GM19372 (cell line): ENCODE measurements around the gene TBC1D7.

ENCODE experiments used
- ATAC-seq: cut with Tn5 transposase; IDR thresholded peaks from one replicate; pipeline ENCODE4 v1.9.1; 2021; ENCODE audit warnings: mild to moderate bottlenecking, low read depth, moderate library complexity; ENCODE audit not compliant: unreplicated experiment

Gene TBC1D7

DNA sequence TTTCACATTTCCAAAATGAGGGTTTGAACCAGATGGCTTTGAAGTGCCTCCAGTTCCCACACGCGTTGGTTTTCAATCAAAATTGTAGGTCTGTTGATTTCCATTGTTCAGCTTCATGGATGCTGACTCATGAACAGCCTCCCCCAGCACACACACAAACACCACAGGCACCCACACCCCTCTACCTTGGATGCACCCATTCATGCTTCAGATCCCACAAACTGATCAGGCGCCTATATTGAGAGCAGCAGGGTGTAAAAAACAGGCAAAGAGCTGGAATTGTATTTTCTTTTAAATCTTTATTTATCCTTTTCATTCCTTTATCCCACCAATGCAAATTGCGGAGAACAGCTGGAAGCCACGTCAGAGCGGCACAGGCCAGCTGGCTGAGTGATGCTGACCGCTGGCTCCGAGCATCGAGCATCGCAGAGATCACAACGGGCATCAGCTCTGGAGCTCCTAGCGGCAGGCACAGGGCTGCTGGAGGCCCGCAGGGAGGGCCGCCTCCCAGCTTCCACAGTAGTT lies 29.3 kb upstream of the TBC1D7 start:
- ATAC-seq = no peak

DNA sequence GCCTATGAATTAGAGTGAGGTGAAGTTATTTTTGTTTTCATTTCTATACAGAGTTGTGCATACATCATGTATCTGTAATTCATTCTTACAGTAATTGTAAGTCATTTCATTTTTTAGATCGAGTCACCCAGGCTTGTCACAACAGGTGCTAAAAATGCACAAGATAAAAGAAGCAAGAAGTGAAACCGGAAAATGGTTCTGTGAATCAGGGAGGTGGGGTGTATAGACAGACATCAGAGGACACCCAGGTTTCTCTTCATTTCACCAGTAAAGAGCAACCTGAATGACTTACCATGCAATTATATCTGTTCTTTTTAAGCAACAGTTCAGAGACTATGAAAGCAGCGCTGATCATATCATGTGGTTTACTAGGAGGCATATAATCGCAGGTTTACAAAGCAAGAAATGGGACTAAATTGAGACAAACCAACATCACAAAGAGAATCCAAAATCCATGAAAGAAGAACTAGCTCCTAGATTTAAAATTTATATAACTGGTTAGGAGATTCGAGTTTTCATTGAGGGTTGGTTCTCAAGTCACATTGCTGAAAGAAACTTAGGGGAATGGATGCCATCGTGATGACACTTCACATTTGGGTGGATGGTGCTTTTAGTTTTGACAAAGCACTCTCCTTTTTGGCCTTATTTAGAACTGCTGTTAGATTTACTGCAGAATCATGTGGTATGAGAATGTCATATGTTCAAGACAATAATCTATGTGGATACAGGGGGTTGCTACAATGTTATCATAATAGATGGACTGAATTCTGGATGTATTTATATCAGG lies 27.9 kb upstream of the TBC1D7 start:
- ATAC-seq = peak; percentile 87

DNA sequence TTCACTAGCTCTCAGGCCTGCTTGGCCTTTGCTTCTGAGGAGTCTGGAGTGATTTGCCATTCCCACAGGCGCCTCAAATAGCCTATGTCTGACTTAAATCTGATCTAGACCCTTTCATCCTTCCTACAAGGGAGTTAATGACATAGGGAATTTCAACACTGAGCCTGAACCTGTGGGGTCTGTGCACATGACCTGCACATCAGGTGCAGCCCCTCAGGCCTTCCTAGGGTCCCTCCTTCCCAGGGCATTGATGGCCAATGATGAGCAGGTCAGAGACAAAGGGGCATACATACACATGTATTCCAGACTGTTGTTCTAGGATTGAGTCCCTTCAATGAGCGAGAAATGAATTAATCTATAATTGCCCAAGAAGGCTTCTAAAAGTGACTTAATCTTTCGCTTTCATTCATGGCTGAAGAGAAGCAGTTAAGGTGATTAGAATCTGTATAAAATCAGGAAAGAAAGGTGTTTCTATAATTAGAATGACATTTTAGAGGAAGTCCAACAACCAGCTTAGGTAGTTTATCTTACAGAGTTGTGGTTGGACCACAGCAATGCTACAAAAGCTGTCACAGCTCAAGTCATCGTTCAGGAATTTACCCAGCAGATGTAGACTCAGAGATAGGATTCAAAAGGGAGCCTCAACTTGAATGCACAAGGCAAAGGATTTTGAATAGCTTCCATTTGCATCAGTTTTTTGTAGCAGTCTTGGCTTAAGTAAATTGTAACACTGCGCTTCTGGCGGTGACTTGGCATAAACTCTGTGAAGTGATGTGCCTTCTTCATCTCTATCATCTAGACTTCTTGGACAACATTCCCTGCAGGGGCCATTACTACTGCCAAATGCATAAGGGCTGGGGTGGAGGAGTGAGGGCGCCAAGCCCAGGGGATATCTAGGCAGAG lies 27.0 kb upstream of the TBC1D7 start:
- ATAC-seq = no peak

DNA sequence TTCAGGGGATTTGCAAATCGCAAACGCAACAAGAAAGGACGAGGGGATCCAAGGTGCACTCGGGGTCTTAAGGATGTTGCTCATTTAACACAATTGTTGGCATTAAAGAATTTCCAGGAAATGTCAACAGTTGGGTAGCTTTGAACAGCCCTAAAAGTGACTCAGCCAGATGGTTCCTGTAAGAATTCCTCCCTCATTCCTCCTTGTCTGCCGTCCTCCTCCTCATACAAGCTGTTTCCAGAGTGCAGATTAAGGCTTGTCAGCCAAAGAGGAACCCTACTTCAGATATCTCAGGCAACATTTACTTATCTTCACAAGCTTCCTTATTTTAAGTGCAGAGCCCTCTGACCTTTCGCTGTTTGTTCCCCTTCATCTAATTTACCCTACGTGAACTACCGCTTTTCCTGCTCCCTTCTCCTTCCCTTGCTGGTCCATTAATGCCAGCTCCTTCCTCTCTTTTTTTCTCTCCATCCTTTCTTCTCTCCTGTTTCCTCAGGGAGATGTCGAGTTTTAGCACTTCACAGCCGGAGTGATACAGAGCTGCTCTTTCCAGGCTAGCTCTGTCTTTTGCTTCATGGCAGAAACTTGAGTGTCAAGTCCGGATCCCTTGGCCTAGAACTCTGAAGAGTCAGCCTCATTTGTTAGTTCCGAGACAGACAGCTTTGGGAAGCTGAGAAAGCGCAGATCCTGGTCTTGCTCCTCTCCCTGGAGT lies 26.1 kb upstream of the TBC1D7 start:
- no peak for ATAC-seq

DNA sequence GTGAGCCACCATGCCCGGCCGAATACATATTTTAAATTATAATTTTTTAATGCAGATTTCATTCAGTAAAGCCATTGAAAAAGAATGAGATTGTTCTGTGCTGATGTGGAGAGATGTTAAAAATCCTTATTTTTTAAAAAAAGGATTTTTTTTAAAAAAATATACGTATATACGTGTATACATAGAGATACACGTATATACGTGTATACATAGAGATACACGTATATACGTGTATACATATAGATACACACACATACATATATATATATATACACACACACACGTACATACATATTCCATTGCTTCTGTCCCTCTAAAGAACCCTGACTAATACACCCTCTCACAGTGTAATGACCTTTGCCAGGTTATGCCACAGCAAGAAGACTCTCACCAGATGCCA lies 23.8 kb upstream of the TBC1D7 start:
- no peak for ATAC-seq

DNA sequence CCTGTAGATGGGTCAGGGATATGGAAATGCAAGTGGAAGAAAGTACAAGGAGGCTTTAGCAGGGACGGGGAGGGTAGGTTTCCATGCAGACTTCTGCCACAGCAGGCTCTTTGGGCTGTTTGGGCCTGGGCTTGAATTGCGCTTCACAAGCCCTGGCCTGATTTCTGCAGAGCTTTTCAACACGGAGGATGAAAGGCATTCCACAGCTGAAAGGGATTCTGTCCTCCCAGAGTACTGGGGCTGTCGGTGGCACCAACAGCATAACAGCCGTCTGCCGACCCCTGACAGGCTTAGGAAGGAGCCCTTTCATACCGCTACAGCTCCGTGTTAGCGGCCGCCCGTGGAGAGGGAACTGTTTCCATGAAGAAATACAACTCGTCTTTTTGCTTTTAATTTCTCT lies 22.9 kb upstream of the TBC1D7 start:
- no peak for ATAC-seq

DNA sequence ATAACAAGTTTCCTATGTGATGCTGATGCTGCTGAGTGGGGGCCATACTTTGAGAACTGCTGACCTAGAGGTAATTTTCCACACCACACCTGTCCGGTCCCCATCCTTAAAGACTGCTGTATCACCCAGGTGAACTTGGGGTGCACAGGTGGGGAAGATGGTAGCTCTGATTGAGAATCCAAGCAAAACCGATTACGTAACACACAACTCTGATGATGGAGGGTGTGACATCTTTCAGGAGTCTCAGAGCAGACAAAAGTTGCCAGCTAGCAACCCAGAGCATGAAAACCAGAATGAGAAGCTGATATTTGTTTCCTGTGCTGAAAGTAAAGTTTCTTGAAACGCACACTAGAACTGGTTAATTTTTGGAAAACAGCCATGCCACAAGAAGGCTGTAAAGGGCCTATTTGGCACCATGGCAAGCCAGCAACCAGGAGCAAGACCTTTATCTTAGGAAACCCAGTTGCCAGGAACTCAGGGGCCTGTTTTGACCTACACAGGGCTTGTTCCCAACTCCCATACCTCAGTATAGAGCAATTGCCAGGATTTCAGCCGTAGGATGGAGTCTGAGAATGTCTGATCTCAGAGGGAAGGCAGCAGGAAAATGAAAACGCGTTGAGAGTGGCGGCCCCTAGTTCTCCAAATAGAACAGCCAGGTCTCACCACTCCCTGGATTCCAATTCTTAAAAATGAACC lies 21.6 kb upstream of the TBC1D7 start:
- ATAC-seq = no peak

DNA sequence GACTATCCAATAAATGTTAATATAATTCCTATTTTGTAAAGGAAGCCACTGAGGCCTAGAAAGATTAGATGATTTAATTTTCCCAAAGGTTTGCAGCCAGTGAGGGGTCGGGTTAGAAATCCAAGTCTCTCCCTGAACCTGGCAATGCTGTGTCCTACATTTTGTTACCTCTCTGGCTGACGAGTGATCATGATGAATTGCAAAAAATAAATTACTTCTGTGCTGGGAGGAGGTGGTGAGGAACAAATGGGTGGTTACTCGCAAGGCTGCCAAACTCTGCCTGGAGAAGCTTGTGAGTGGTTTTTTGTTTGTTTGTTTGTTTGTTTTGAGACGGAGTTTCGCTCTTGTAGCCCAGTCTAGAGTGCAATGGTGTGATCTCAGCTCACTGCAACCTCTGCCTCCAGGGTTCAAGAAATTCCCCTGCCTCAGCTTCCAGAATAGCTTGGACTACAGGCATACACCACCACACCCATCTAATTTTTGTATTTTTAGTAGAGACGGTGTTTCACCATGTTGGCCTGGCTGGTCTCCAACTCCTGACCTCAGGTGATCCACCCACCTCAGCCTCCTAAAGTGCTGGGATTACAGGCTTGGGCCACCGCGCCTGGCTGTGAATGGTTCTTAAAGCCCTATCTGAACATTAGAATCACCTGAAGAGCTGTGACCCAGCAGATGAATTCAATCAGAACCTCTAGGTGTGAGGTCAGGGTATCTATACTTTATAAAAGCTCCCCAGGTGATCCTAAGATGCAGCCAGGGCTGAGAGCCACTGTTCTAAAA lies 20.2 kb upstream of the TBC1D7 start:
- no peak for ATAC-seq

DNA sequence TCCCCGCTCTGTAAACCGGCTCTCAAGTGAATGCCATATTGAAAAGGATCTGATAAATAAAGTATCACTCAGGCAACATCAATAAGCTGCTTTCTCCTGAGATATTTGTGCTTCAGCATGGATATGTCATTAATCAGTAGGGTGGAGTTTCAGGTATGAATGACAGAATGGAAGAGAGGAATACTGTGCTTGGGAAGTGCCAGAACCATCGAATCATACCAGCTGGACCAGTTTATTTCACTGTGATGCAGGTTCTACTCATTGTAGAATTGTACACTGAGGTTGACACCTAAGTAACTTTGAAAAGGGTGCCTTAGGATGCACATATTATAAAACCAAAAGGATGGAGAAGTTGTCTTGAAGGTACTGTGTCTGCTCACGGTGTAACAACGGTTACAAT lies 17.9 kb upstream of the TBC1D7 start:
- no peak for ATAC-seq

DNA sequence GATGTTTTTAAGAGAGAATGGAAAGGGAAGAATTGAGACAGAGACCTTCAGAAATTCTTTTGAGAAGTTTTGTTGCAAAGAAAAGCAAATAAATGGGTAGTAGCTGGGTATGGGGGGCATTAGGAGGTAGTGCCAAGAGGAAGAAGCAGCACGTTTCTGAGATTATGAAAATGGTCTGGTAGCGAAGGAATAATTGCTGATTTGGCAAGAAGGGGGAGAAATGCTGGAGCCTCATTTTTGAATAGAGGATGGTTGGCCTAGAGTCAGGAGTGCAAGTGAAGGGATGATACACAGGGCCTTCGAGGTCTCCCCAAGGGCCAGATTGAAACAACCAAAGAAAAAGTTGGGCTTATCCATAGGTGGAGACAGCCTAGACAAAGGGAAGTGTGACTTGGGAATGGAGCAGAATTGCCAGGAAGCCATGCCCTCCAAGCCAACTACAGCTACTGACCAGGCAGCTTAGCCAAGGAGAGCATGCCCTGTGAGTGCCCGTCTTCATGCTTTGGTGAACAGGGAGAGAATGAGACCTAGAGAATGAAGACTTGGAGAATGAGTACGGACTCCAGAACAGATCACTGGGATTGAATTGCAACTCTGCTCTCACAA lies 14.2 kb upstream of the TBC1D7 start:
- ATAC-seq = no peak

DNA sequence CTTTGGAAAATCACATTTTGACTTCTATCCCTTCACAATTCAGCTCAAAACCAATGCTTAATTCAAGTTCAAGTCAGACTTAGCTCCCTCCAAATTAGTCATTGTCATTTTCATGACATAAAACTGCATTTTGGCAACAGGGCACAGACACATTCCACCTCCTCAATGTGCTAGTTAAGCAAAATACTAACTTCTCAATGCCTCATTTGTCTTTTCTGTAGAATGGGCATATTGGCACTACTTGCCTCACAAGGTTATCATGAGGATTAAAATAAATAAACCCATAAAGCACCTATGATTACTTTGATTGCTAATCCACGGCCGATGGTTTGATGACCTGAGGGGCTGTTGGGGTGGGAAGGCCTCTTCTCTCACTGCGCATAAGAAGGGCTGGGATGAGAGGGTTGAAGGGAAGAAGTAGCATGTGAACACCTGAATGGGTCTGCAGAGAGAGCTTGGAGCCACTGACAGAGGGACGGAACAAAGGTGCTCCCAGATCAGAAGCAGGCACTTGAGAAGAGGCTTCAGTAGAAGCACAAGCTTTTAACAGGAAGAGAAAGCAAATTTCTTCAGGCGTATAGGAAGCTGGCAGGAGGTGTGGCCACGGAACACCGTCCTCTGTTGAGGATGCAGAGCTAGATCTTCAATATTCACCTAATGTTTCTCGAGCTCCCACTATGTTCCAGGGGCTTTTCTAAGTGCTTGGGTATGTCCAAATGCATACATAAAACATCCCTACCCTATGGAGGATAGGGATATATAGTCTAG lies 11.7 kb upstream of the TBC1D7 start:
- no peak for ATAC-seq

DNA sequence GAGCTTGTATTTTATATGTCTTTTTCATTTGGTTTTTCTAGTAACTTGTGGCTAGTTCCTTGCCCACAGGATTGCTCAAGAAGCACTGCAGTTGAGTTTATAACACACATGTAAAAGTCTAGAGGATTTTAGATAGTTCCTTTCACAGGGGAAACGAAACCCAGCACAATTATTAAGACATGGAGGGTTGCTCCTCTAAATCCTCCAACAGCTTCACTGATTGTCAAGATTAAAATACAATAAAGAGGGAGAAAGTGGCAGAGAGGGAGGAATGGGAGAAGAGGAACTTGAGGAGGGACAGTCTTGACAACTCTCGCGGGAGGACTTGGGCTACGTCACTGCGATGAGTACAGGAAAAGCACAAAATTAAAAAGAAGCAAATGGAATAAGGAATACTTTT lies 9.7 kb upstream of the TBC1D7 start:
- no peak for ATAC-seq

DNA sequence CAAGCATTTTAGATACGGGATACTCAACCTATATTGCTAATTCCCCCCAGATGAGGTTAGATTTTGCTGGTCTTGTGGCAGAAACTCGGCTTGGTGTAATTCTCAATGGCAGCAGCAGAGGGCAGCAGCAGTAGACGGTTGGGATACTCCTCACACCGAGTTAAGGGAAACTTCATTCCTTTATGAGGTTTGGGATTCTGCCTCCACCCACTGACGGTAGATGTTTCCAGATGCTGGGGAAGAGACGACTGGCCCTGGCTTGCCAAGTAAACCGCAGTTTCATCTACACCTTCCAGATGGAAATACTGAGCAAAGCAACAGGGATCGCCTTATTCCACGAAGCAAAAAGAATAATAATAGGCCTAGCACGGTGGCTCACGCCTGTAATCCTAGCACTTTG lies 8.2 kb upstream of the TBC1D7 start:
- no peak for ATAC-seq

DNA sequence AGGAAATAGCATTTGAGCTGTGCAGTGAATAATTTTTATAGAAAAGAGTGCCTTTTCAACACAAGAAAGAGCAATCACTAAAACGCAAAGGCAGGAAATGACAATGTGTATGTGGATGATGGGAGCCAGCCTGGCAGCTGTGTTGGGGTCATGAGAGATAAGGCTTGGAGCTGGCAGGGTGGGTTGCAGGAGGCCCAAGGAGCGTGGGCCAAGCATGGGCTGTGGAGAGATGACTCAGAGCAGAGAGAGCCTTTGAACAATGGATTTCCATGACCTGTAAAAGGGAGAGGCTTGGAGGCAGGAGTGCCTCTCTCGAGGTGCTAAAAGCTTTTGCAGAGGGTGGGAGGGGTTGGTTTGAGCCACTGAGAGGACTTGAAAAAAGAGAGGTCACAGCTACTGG lies 6.6 kb upstream of the TBC1D7 start:
- ATAC-seq = no peak

DNA sequence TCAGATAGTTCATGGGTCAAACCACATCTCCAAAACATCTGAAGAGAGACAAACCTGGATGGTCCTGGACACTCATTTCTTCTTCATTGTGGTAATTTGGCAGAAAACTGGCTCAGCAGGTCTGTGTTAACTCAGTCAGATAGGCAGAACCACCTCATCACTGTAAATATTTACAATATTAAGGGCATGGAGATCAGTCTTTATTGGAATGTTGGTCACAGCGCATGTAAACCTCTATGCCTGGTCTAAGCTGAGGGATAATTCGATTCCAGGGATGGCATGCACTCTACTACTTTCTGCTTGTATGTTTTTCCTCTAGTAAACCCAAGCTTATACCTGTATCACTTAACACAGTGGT lies 4.0 kb upstream of the TBC1D7 start:
- ATAC-seq = no peak

DNA sequence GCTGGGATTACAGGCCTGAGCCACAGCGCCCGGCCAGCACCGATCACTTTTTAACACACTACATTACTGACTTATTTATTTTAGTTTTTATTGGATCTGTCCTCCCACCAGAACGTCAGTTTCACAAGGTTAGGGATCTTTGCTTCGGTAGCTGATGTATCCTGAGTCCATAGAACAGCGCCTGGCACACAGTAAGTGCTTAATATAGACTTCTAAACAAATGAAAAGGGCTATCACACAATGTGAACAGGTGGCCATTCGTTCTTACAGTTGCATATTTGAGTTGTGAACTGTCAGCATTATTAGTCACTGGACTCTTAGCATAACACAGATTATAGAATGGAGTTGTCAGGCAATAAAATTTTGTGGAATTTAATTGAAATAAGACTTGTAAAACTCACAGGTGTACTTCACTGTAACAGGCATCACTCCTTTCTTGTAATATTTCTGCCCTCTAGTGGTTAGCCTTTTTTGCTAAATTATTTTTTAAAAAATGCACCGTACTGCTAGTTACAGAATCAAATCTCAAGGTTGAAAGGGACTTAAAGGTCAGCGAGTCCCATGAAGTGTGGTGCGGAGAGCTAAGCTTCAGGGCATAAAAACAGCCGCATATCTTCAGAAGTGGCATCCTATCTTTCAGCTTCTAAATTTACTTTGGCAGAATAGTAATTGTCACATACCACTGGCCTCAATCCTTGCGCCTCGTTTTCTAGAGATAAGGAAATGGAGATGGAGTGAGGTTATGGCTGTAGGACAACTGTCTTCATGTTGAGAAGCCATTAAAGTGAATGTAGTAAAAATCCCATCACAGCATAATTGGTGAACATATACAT lies 3.4 kb upstream of the TBC1D7 start:
- ATAC-seq = no peak

DNA sequence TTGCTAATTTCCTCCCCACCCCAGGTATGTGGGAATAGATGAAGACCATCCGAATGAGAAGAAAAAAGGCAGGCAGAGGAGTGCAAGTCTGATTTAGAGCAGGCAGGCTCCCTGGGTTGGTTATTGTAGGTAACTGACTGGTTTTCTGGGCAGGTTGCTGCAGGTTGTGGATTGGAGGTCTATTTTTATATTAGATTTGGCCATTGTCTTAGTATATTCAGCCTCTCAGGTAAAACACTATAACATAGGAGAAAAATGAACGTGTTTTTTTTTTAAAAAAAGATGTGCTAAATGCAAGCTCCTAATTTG lies 492 bp upstream of the TBC1D7 start:
- no peak for ATAC-seq

DNA sequence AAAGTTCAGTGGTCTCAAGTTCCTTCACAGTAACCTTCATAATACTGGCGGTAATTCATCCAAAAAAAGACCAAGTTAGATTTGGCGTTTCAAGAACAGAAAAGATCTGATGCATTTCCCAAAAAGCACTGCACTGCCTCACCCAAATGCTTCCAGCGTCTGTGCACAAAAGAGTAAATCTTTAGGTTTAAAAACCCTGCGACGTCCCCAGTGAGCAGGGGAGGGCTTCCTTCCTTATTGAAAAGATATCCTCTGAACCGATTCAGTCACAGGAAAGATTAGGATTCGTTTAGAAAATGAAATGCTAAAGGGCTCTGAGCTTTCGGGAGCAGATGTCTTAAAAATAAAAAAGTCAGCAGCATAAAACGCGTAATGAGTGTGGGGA lies 654 bp downstream of the TBC1D7 start:
- no peak for ATAC-seq
